NCI-H345 (cell line): ENCODE measurements around the gene SIAH1.
"Not testable (repeated sequence)": the region's sequence is repeated elsewhere in the genome, so short reads cannot be mapped to it uniquely, and the experiment has no call there.

Experiments used
- DNase-seq: peaks from one replicate; lab custom pipeline; 2025; lab: John Stamatoyannopoulos, UW

Gene SIAH1

GRCh38 chr16:48393485-48394354 lies 8.5 kb upstream of the SIAH1 start:
- no peak for DNase-seq

DNA sequence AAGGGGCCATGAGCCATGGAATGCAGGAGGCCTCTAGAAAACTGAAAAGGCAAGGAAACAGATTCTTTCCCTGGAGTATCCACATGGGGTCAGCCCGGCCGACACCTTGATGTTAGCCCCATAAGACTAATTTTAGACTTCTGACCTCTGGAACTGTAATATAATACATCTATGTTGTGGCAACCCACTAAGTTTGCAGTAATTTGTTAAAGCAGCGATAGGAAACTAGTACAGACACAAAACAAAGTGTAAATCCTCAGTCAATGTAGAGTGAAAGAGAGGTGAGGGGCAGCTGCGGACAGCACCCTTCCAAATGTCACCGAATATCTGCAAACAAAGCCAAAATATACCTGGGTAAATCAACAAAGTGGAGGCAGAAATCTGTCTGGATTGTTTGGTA lies 7.2 kb upstream of the SIAH1 start:
- DNase-seq: no peak

GRCh38 chr16:48386559-48387312 lies 1.5 kb upstream of the SIAH1 start:
- no peak for DNase-seq

GRCh38 chr16:48384520-48385252 lies 527 bp downstream of the SIAH1 start:
- DNase-seq: peak; percentile 23

GRCh38 chr16:48383877-48384519 lies 1.2 kb downstream of the SIAH1 start:
- DNase-seq: no peak

DNA sequence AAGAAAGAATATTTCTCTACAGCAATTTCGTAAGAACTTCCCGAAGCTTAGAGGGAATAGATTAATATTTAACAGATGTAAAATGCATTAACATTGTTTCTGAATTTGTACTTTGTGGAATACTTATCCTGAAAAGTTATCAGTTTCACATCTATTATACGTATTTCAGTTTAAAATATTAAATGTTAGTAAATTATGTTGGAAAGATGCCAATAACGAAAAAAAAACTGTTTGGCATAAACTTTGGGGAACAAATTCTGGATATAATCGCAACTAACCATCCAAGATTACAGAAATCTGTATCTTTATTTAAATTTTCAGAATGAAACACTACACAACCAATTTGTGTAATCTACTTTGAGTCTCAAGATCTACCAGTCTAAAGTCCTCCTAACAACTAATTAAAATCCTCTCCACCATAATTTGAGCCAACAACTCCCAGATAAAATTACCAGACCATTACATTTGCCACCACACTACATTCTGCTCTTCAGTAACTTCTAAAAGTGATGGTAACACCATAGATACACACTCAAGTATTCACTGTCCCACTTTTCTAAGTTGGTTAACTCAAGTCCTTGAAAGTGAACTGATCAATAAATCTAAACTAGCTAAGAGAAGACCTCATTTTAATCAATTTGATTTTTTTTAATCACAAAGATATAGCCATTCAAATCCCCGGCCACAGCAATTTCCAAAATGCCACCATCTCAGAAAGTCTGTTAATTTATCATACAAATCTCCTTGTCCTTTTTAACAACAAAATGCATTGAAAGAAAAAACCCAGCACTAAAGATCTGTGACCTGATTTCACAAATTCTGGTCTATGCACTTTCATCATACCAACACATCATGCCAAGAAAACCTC lies 2.0 kb downstream of the SIAH1 start:
- DNase-seq: no peak

DNA sequence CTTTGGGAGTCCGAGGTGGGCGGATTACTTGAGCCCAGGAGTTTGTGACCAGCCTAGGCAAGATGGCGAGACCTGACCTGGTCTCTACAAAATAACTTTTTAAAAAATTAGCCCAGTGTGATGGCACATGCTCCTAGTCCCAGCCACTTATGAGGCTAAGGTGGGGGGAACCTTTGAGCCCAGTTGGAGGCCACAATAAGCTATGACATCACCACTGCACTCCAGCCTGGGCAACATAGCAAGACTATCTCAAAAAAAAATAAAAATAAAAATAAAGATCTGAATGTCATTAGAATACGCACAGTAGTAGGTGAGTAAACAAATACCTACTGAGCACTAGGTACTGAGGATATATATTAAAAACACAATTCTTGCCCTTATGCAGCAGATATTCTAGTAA lies 3.1 kb downstream of the SIAH1 start:
- DNase-seq: no peak

DNA sequence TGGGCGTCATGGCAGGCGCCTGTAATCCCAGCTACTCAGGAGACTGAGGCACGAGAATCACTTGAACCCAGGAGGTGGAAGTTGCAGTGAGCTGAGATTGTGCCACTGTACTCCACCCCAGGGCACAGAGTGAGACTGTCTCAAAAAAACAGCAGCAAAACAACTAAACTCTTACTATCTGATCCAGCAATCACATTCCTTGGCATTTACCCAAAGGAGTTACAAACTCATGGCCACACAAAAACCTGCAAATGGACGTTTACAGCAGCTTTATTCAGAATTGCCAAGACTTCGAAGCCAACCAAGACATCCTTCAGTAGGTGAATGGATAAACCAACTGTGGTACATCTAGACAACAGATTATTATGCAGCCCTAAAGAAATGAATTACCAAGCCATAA lies 4.0 kb downstream of the SIAH1 start:
- DNase-seq: no peak

DNA sequence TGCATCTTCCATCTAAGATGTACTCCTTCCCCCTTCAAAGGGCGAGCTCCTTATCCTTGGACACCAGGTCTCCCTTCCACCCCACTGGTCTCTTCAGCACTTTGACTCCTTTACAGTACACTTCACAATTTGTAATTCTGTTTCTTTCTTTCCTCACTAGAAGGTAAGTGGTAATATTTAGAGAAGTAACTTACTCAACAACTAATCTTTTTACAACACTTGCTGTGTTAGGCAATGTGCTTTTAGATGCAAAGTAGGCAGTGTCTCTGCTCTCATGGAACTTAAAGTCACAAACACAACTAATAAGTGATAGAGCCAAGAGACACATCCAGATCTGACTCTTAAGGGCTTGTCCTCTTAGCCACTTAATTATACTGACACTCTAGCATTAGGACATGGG lies 6.4 kb downstream of the SIAH1 start:
- DNase-seq: no peak

DNA sequence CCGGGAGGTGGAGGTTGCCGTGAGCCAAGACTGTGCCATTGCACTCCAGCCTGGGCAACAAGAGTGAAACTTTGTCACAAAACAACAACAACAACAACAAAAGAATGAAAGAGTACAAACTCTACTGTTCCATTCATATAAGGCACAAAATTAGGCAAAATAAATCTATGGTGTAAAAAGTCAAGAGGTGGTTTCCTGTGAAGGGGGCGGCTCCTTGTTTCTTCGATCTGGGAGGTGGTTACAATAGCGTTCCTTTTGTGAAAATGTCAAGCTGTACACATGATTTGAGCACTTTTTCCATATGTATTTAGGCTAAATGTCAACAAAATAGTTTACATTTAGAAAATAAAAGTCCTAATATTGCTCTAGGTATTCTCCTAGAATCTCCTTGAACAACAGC lies 6.9 kb downstream of the SIAH1 start:
- no peak for DNase-seq

GRCh38 chr16:48377301-48377700 lies 7.9 kb downstream of the SIAH1 start:
- DNase-seq: not testable (repeated sequence)

- no peak for DNase-seq
Measured at GRCh38 chr16:48374255-48374654, 11.0 kb downstream of the SIAH1 start.

DNA sequence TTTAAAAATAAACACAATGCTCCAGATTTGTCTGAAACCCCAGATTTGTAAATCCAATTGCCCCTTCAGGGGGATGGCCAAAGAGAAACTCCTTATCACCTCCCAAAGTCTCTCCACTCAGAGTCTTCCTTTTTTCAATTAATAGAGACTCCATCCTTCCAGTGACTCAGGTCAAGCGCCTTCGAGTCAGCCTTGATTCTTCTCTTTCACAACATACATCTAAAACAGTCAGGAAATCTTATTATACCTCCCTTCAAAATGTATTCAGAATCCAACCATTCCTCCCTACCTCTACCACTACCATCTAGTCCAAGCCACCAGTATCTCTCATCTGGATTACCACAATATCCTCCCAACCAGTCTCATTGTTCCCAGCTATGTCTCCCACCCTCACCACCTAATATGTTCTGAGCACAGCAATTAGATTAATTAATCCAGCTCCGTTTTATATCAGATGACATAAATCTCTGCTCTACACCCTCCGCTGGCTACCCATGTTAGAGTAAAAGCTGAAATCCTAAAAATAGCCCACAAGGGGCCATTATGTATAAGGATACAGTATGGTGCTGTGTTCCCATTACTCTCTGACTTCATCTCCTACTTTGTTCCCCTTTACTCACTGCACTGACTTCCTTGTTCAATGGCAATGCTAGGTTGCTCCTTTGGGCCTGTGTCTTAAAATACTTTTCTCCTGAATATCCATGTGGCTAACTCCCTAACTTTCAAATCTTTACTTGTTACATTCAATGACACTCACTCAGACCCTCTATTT lies 11.8 kb downstream of the SIAH1 start:
- no peak for DNase-seq

DNA sequence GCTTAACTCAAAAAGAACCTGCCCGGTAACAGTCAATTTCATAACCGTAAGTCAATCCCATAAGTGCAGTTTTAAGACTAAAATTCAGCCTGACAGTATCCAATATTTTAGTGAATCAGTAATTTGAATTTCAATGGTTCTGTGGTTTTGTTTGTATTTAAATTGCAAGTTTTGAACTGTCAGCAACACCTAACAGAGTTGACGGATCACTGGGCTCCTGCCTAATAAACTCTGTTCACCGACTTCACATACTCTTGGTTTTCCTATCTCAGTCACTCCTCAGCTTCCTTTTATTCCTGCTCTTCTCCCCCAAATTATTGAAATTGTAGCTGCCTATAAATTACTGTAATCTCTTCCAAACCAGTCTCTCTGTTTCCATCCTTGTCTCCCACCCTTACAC lies 12.5 kb downstream of the SIAH1 start:
- no peak for DNase-seq

DNA sequence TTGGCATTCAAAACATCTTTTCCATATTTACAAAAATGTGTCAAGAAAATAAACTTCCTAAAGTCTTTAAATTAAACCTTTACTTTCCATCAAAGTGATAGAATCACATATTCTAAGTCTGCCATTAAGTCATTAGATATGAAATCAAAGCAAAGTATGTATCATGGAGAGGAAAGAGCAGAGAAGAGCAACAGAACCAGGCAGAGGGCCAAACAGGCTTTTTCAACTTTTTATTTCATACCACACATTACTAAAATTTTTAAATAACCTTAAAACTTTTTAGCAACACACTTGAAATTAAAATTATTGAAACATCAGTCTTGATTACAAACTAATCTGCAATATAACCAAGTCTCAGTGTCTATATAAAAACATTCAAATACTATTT lies 13.8 kb downstream of the SIAH1 start:
- DNase-seq: no peak

DNA sequence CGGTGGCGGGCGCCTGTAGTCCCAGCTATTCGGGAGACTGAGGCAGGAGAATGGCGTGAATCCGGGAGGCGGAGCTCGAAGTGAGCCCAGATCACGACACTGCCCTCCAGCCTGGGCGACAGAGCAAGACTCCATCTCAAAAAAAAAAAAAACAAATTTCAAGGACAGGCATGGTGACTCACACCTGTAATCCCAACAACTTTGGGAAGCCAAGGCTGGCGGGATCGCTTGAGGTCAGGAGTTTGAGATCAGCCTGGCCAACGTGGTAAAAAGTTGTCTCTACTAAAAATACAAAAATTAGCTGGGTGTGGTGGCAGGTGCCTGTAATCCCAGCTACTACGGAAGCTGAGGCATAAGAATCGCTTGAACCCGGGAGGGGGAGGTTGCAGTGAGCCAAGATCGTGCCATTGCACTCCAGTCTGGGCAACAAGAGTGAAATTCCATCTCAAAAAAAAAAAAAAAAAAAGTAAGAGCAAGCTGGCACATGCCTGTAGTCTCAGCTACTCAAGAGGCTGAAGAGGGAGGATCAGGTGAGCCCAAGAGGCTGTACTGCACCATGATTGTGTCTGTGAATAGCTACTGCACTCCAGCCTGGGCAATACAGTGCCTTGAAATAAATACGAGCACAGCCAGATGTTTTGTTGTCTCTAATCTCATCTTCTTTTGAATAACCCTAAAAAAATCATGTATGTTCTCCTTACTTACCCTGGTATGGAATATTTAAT lies 14.4 kb downstream of the SIAH1 start:
- DNase-seq: not testable (repeated sequence)

DNA sequence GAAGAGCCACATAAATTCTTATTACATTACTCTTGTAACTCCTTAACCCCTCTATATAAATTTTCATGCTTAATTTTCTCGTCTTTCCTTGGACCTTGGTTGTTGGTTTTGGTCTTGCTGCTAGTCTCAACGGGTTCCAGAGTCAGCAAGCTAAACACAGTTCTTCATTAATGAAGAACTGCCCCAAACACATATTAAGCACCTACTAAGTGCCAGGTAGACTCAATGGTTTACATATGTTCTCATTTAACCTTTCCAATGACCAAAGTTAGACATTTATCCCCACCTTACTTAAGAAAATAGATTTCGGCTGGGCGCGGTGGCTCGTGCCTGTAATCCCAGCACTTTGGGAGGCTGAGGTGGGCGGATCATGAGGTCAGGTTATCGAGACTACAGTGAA lies 15.0 kb downstream of the SIAH1 start:
- no peak for DNase-seq

DNA sequence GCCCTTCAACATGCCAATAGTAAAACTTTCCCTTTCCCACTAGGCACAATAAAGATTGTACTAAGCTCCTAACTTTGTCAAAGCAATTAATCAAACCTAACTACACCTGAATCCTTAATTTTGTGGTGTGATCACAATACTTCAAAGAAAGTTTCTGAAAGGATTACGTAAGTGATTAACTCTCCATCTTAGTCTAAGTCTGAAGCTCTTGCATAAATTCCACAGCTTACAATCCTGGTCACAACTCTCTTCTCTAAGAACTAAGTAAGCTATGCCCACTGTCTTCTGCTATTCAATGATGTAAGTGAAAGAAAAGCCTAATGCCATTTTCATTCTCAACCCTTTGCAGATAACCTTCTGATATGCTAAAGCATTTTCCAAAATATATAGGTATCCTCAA lies 15.4 kb downstream of the SIAH1 start:
- no peak for DNase-seq

- no peak for DNase-seq
Measured at GRCh38 chr16:48367441-48368049, 17.7 kb downstream of the SIAH1 start.
